Right lobe of liver (tissue), 4 donors: ENCODE data around the gene SPINT3.

ENCODE experiments used
- CTCF ChIP-seq, 4 donors: fragments of 200-600 bp in 3 of 4; fragments of 450-650 bp in 1 of 4; IDR thresholded peaks; one replicate each; pipeline versions ENCODE4 v1.5.1 to v1.8.0; 2016 to 2022; ENCODE audit warnings: antibody characterized with exemption in 4 of 4, mild to moderate bottlenecking in 2 of 4
- POLR2A ChIP-seq: fragments of 450-650 bp; IDR thresholded peaks from one replicate; pipeline ENCODE4 v1.6.1; 2017; ENCODE audit warnings: antibody characterized with exemption, mild to moderate bottlenecking
- donor health status: DM: no; HTN: no; CAD: no.
- donor health status: DM: no; HTN: no; CAD: no.
- donor health status: DM: no; HTN: yes; CAD: no.

GRCh38 chr20:45548410-45548809 is 33.0 kb upstream of the SPINT3 start:
- TF ChIP-seq CTCF (IDR thresholded peaks at IDR 0.05) (no peak), POLR2A (no peak)
